OCI-LY3 (cell line): Measurements from ENCODE around the gene LRRC4.

Source experiments
- H2AFZ ChIP-seq: fragments of 200-600, 300-600 bp; shearing (Covaris generic); 2 replicates; pipeline ENCODE4 v1.6.0; 2014; ENCODE audit warnings: antibody characterized with exemption, low read depth, low read length
- H3K27ac ChIP-seq: fragments of 200-600, 300-600 bp; sonication (generic); 2 replicates; pipeline ENCODE4 v1.5.1; 2014; ENCODE audit warnings: mild to moderate bottlenecking, low read length, moderate library complexity, mixed read lengths
- H3K27me3 ChIP-seq: fragments of 200-600, 300-600 bp; sonication (generic); 2 replicates; pipeline ENCODE4 v1.6.1; 2014; ENCODE audit warnings: low read depth, low read length, mixed read lengths
- H3K36me3 ChIP-seq: fragments of 200-600, 300-600 bp; sonication (generic); replicated peaks from 2 replicates; pipeline ENCODE3; 2014; ENCODE audit warnings: low read depth, low read length, mixed read lengths
- H3K4me1 ChIP-seq: fragments of 300-600, 200-600 bp; sonication (generic); 2 replicates; pipeline ENCODE4 v1.6.1; 2014; ENCODE audit warnings: low read length, mixed read lengths
- H3K4me2 ChIP-seq: fragments of 200-600, 300-600 bp; sonication (generic); 2 replicates; pipeline ENCODE4 v1.6.1; 2014; ENCODE audit warnings: low read length, mixed read lengths
- H3K4me3 ChIP-seq: fragments of 300-600, 200-600 bp; sonication (generic); 2 replicates; pipeline ENCODE4 v1.5.1; 2014; ENCODE audit warnings: antibody characterized with exemption, mild to moderate bottlenecking, low read length, moderate library complexity
- H3K79me2 ChIP-seq: fragments of 300-600, 200-600 bp; shearing (Covaris generic); 2 replicates; pipeline ENCODE4 v1.6.1; 2014; ENCODE audit warnings: mild to moderate bottlenecking, low read length, mixed read lengths
- H3K9ac ChIP-seq: fragments of 300-600, 200-600 bp; shearing (Covaris generic); 2 replicates; pipeline ENCODE4 v1.6.0; 2014; ENCODE audit warnings: mild to moderate bottlenecking, low read length, moderate library complexity
- H3K9me3 ChIP-seq: fragments of 200-600, 300-600 bp; shearing (Covaris generic); 2 replicates; pipeline ENCODE4 v1.6.1; 2014; ENCODE audit warnings: low read length, mixed read lengths; ENCODE audit not compliant: insufficient read depth
- H4K20me1 ChIP-seq: fragments of 200-600, 300-600 bp; sonication (generic); 2 replicates; pipeline ENCODE4 v1.6.1; 2016; ENCODE audit warnings: low read length, mixed read lengths; ENCODE audit not compliant: insufficient read depth
- CTCF ChIP-seq: fragments of 200-600, 300-600 bp; sonication (generic); IDR thresholded peaks from 2 replicates; pipeline ENCODE4 v1.5.1; 2014; ENCODE audit warnings: antibody characterized with exemption, low read length, low read depth
- EZH2phosphoT487 ChIP-seq: fragments of 200-600 bp; shearing (Covaris generic); IDR thresholded peaks from 2 replicates; pipeline ENCODE4 v1.6.1; 2018; ENCODE audit warnings: antibody characterized with exemption, mixed run types, low read depth

The LRRC4 gene

GRCh38 chr7:128022631-128023532 is 8.4 kb downstream of the LRRC4 start:
- no peaks in the 10 kb centered on the region for H3K4me1 ChIP-seq
- H2AFZ ChIP-seq, result no peak overlapping the region
- H3K9me3 ChIP-seq, result no peaks in the 10 kb centered on the region
- TF ChIP-seq CTCF, result no peak
- TF ChIP-seq EZH2phosphoT487, result no peak
- no peaks in the 10 kb centered on the region for H3K27me3 ChIP-seq
- H3K27ac ChIP-seq, result no peak overlapping the region
- no peaks in the 10 kb centered on the region for H3K79me2 ChIP-seq
- H3K4me2 ChIP-seq, result no peak overlapping the region
- peaks cover 18% of the 10 kb centered on the region for H4K20me1 ChIP-seq
- H3K36me3 ChIP-seq, result peaks cover 17% of the 10 kb centered on the region
- H3K4me3 ChIP-seq, result no peak overlapping the region
- H3K9ac ChIP-seq, result no peak overlapping the region

- Histone ChIP-seq H3K27ac (no peak overlapping the region), H3K4me3 (no peak overlapping the region), H3K27me3 (no peaks in the 10 kb centered on the region), H3K9me3 (no peaks in the 10 kb centered on the region), H3K9ac (no peak overlapping the region), H3K4me2 (no peak overlapping the region), H3K36me3 (peaks cover 28% of the 10 kb centered on the region), H4K20me1 (peaks cover 19% of the 10 kb centered on the region), H3K4me1 (no peaks in the 10 kb centered on the region), H2AFZ (no peak overlapping the region), H3K79me2 (no peaks in the 10 kb centered on the region)
- no peak for TF ChIP-seq EZH2phosphoT487
- no peak for TF ChIP-seq CTCF
Observed at GRCh38 chr7:128021366-128021765, 9.9 kb downstream of the LRRC4 start.

- Histone ChIP-seq H2AFZ (no peak overlapping the region), H4K20me1 (peaks cover 15% of the 10 kb centered on the region), H3K27me3 (no peaks in the 10 kb centered on the region), H3K9ac (no peak overlapping the region), H3K4me3 (no peak overlapping the region), H3K4me2 (no peak overlapping the region), H3K36me3 (peaks cover 33% of the 10 kb centered on the region), H3K27ac (no peak overlapping the region), H3K79me2 (no peaks in the 10 kb centered on the region), H3K9me3 (no peaks in the 10 kb centered on the region), H3K4me1 (no peaks in the 10 kb centered on the region)
- TF ChIP-seq CTCF (peak; percentile 55), EZH2phosphoT487 (no peak)
Observed at GRCh38 chr7:128020159-128020558, 11.1 kb downstream of the LRRC4 start.

- H3K9me3 ChIP-seq, result no peaks in the 10 kb centered on the region
- no peak overlapping the region for H3K9ac ChIP-seq
- H2AFZ ChIP-seq, result no peak overlapping the region
- TF ChIP-seq CTCF, result no peak
- no peak for TF ChIP-seq EZH2phosphoT487
- H3K4me2 ChIP-seq, result no peak overlapping the region
- H3K27me3 ChIP-seq, result no peaks in the 10 kb centered on the region
- no peaks in the 10 kb centered on the region for H3K79me2 ChIP-seq
- H3K27ac ChIP-seq, result no peak overlapping the region
- no peaks in the 10 kb centered on the region for H3K4me1 ChIP-seq
- H3K36me3 ChIP-seq, result peaks cover 29% of the 10 kb centered on the region
- H3K4me3 ChIP-seq, result no peak overlapping the region
- H4K20me1 ChIP-seq, result peaks cover 15% of the 10 kb centered on the region
Observed at GRCh38 chr7:128019288-128019687, 11.9 kb downstream of the LRRC4 start.
